HG02852 (cell line): ENCODE results near the gene NTM.
"Not testable (repeated sequence)": the region's sequence is repeated elsewhere in the genome, so short reads cannot be mapped to it uniquely, and the experiment has no call there.

Source experiments
- ATAC-seq: cut with Tn5 transposase; IDR thresholded peaks from one replicate; pipeline ENCODE4 v1.9.1; 2021; ENCODE audit warnings: mild to moderate bottlenecking, moderate library complexity; ENCODE audit not compliant: unreplicated experiment

NTM gene

GRCh38 chr11:131899950-131900580 is 529.6 kb downstream of the NTM start:
- peak; percentile 58 for ATAC-seq

GRCh38 chr11:131902421-131902820 is 532.0 kb downstream of the NTM start:
- ATAC-seq, result no peak

DNA sequence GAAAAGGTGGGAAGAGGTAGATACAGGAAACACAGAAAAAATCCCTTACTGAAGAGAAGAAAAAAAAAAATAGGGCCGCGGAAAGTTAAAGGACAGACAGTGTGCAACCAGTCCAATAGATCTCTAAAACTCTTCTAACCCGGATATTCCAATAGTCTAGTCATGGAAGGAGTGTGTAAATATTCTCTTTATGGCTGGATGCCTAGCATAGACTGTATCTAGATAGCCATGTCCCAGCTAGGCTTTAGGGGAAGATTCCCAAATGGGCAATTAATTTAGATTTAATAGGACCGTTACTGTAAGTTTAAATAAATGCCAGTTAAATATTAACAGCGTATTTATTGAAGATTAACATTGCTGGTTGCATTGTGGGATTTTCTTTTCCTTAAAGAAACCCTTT is 532.7 kb downstream of the NTM start:
- no peak for ATAC-seq

GRCh38 chr11:131904756-131905155 is 534.3 kb downstream of the NTM start:
- ATAC-seq, result no peak

- ATAC-seq, result no peak
These were observed 536.5 kb downstream of the NTM start for GRCh38 chr11:131906963-131907362.

GRCh38 chr11:131907371-131907770 is 537.0 kb downstream of the NTM start:
- ATAC-seq, result no peak

GRCh38 chr11:131908316-131908715 is 537.9 kb downstream of the NTM start:
- no peak for ATAC-seq

GRCh38 chr11:131909426-131910177 is 539.2 kb downstream of the NTM start:
- ATAC-seq, result no peak

DNA sequence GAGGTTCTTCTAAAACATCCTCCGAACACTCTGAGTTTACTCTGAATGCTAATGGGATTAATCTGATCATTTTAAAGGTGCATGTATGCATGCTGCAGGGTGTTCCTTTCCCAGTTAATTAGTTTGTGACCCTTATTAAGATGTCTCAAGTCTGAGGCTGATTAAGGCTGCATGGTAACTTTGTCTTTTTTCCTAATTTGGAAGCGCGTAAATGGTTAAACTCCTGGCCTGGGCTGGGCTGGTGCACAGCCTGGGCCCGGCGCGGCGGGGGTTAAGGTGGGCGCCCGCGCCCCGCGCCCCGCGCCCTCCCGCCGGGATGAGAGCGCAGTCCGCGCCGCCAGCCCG is 539.7 kb downstream of the NTM start:
- no peak for ATAC-seq

- no peak for ATAC-seq
These were observed 540.3 kb downstream of the NTM start for GRCh38 chr11:131910523-131911387.

GRCh38 chr11:131911388-131912032 is 541.1 kb downstream of the NTM start:
- not testable (repeated sequence) for ATAC-seq

DNA sequence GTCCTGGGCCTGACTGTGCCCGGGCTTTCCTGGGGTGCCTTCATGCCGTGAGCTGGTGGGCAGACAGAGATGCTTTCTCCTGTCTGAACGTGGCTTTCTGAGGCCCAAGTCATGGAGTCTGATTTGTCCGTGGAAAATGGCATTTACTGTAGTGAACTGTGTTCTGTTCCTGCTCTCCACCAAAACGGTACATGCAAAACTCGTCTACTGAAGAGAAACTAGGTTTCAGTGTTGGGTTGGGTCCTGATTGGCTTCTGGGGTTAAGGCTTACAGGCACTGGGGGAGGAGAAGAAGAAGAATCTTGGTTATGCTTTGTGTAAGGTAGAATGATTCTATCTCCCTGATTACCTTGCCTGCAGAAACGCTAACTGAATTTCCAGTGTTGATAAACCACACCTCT is 541.7 kb downstream of the NTM start:
- no peak for ATAC-seq

- no peak for ATAC-seq
These were observed 542.9 kb downstream of the NTM start for GRCh38 chr11:131913267-131913666.

DNA sequence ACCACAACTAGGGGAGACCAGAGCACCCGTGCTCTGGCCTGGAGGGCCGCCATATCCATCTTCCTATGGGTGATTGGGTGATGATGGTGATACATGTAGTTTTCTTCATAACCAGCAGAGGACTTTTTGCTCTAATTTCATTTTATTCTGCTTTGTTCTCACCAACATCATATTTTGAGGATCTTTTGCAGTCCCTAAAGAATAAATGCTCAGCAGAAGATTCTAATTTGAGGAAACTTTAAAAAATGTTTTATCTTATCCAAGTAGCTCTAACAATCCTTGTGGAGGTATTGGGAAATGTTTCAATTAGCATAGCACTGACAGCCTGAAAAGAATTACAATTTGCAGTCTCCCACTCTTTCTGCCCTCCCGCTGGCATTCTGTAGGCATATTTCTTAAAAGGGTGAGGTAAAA is 544.0 kb downstream of the NTM start:
- ATAC-seq, result no peak

- ATAC-seq, result no peak
These were observed 546.2 kb downstream of the NTM start for GRCh38 chr11:131916638-131917037.

- no peak for ATAC-seq
These were observed 547.4 kb downstream of the NTM start for GRCh38 chr11:131917634-131918384.

- ATAC-seq, result no peak
These were observed 548.2 kb downstream of the NTM start for GRCh38 chr11:131918663-131919062.

GRCh38 chr11:131922220-131922619 is 551.8 kb downstream of the NTM start:
- no peak for ATAC-seq

DNA sequence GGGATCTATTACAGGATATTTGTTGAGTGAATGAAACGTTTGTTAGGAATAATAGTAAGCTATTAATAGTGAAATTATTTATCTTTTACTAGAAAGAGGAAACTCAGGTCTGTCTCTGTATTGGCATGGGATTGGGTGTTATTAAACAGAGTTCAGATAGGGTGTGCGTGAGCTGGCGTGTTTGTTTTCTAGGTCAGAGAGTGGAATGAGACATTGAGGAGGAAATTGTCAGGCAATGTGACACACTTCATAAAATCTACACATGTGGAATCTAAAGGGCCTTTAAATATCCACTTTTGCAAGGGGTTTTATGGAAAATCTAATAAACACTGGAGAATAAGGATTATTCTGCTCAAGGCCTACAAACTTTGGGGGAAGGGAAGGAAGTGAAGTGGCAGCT is 552.9 kb downstream of the NTM start:
- no peak for ATAC-seq

DNA sequence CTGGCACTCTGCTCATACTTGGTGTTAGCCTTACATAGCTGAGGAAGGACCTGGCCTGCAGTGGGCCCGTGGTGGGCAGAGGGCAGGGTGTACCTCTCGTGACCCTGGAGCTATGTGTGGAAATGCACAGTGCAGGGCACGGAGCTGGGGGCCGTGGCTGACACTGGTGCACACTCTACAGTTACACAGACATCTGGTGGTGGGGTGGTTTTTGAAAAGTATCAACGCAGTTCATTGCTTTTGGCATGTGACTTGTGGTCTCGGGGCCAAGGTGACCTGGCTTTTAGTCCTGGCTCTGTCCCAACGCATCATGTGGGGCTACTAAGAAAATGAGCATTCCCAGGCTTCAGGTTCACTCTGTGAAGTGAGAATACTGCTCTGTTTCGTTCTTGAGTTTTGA is 553.6 kb downstream of the NTM start:
- ATAC-seq, result no peak
